Transverse colon (tissue), 4 donors: ENCODE measurements around the gene CPSF4. TPM values are rescaled to one million over a fixed set of nuclear protein-coding genes. Genes with fewer than 3 reads are reported as not detected.

Experiments used
- DNase-seq: peaks from one replicate; pipeline ENCODE4 v3.0.0-alpha.2; 2019
- H3K27ac ChIP-seq, 4 donors: fragments of 200-600 bp; sonication (generic); 2 replicates each; pipeline ENCODE4 v1.5.1; 2016 to 2018; ENCODE audit warnings: inconsistent platforms in 4 of 4
- H3K27me3 ChIP-seq: fragments of 200-600 bp; sonication (generic); 2 replicates; pipeline ENCODE4 v1.5.1; 2017; ENCODE audit warnings: inconsistent platforms
- H3K36me3 ChIP-seq, 4 donors: fragments of 200-600 bp; sonication (generic); 2 replicates each; pipeline ENCODE4 v1.5.1; 2017 to 2019; ENCODE audit warnings: inconsistent platforms in 4 of 4
- H3K4me1 ChIP-seq, 4 donors: fragments of 200-600 bp; sonication (generic); 2 replicates each; pipeline ENCODE4 v1.5.1; 2017 to 2020; ENCODE audit warnings: inconsistent platforms in 4 of 4
- H3K4me3 ChIP-seq, 4 donors: fragments of 200-600 bp; sonication (generic); 1 replicate in 1 of 4; 2 replicates in 3 of 4; pipeline versions ENCODE4 v1.5.1 to v1.6.1; 2017 to 2019; ENCODE audit warnings: inconsistent platforms in 4 of 4
- H3K9me3 ChIP-seq, 2 donors: fragments of 200-600 bp; sonication (generic); 2 replicates each; pipeline ENCODE4 v1.5.1; 2017 to 2019; ENCODE audit warnings: inconsistent platforms in 2 of 2
- EP300 ChIP-seq: sonication (generic); formaldehyde crosslinking; IDR thresholded peaks from one replicate; pipeline ENCODE4 v1.6.1; 2017; ENCODE audit warnings: antibody characterized with exemption, low read depth
- POLR2A ChIP-seq: fragments of 450-650 bp; IDR thresholded peaks from one replicate; pipeline ENCODE4 v1.6.1; 2016; ENCODE audit warnings: antibody characterized with exemption, mild to moderate bottlenecking, moderate library complexity
- POLR2AphosphoS5 ChIP-seq, 3 donors: sonication (generic); formaldehyde crosslinking; IDR thresholded peaks; one replicate each; pipeline ENCODE4 v1.6.1; 2016; ENCODE audit warnings: antibody characterized with exemption in 3 of 3
- WGBS, 2 donors: methylation state at CpG; one replicate each; pipeline ENCODE4 v1.1.5; 2018; ENCODE audit warnings: low coverage in 1 of 2; 5-methylcytosine and 5-hydroxymethylcytosine counted together
- in situ Hi-C, 4 donors: fragments of 200-750 bp; cut with MboI; loops; one replicate each; pipeline versions ENCODE4 v1.15.0 to v1.15.1; 2017; ENCODE audit warnings: low sequenced_read_pairs in 3 of 4, low pct_ligation_motif_present in 1 of 4, low pct_unique_long_range_greater_than_20kb in 1 of 4
- intact Hi-C: fragments of 100-400 bp; cut with DNase I; formaldehyde crosslinking; loops from one replicate; pipeline ENCODE4 v1.15.1; 2023; ENCODE audit warnings: low total_unique reads
- total RNA-seq, 4 donors: library from RNA; depleted of rRNA; stranded (reverse); fragments of >200 nt; gene quantifications; one replicate each; pipeline ENCODE4 v1.1.0, GENCODE V29; 2016
- TF ChIP-seq, protein P1 (sequence below), 5 experiments: fragments of 200-600 bp in 3 of 5; fragments of 450-650 bp in 2 of 5; sonication (generic) in 3 of 5; IDR thresholded peaks; 1 replicate in 2 of 5; 2 replicates in 3 of 5; pipeline ENCODE4 v1.5.1; 2016 to 2017; ENCODE audit warnings: antibody characterized with exemption in 5 of 5, inconsistent platforms in 3 of 5, mild to moderate bottlenecking in 2 of 5, moderate library complexity in 1 of 5

The CPSF4 gene
- total RNA-seq, 4 donors from 2014 or later = 20.7 to 65.5 (median 24.8) TPM

DNA sequence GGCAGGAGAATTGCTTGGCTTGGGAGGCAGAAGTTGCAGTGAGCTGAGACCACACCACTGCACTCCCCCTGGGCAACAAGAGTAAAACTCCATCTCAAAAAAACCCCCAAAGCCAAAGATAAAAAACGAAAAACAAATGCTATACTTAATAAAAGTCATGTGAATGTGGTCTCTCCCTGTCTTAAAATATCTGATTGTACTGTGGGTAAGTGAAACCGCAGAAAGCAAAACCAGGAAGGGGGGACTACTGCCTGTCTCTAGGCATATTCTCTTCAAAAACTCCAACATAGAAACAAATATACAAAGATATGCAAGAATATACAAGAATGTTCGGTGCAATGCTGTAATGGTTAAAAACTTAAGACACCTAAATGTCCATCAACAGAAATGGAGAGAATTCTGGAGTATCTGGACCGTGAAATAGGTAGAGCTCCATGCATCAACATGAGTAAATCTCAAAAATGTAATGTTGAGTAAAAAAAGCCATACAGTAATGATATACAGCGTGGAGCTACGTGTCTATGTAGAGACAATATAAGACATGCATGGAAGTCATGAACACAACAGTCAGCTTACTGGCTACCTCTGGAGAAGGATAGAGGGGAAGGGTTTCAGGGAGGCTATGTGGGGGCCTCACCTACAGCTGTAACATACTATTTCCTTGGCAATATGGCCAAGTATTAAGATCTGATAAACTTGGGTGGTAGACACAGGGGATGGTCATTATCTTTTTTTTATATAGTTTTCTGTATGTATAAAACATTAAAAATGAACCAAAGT lies 59.2 kb downstream of the CPSF4 start:
- H3K4me3 ChIP-seq = peak overlapping the region in 3 of 4 donors; percentile 63 to 83 (median 67)
- intact Hi-C loops (no loop called here), in situ Hi-C loops (no loop called here)
- WGBS, 2 donors = 60 to 71% methylated on average over 6 of the region's 6 CpGs
- peaks cover 3 to 36% (median 13%) of the 10 kb centered on the region in 4 donors for H3K36me3 ChIP-seq
- no peaks in the 10 kb centered on the region for H3K27me3 ChIP-seq
- no peak for DNase-seq
- peaks cover 17 to 20% of the 10 kb centered on the region in 2 donors for H3K9me3 ChIP-seq
- TF ChIP-seq EP300 = no peak
- TF ChIP-seq, protein P1, sequence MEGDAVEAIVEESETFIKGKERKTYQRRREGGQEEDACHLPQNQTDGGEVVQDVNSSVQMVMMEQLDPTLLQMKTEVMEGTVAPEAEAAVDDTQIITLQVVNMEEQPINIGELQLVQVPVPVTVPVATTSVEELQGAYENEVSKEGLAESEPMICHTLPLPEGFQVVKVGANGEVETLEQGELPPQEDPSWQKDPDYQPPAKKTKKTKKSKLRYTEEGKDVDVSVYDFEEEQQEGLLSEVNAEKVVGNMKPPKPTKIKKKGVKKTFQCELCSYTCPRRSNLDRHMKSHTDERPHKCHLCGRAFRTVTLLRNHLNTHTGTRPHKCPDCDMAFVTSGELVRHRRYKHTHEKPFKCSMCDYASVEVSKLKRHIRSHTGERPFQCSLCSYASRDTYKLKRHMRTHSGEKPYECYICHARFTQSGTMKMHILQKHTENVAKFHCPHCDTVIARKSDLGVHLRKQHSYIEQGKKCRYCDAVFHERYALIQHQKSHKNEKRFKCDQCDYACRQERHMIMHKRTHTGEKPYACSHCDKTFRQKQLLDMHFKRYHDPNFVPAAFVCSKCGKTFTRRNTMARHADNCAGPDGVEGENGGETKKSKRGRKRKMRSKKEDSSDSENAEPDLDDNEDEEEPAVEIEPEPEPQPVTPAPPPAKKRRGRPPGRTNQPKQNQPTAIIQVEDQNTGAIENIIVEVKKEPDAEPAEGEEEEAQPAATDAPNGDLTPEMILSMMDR (IDR thresholded peaks at IDR 0.05) = no peak
- no peak for TF ChIP-seq POLR2AphosphoS5 (IDR thresholded peaks at IDR 0.05)
- TF ChIP-seq POLR2A = no peak
- H3K4me1 ChIP-seq = peaks cover 3 to 27% (median 20%) of the 10 kb centered on the region in 4 donors
- H3K27ac ChIP-seq = peak overlapping the region in 1 of 4 donors; percentile 96

DNA sequence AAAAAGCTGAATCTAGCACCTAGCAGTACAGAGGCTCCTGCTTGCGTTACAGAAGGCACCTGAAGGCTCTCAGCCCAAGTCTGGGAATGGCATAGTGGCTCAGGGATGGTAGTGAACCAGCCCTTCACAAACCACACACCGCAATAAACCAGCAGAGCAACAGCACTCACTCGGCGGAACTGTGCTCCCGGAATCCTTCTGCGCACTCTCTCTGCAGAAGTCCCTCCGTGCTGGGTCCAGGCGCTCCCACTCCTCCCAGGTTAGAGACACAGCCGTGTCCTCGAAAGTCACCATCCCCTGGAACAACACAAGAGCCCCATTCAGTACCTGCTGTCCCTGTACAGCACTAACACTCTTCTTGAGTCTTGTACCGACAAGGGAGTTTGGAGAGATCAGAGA lies 59.8 kb downstream of the CPSF4 start:
- Histone ChIP-seq H3K27ac (peak overlapping the region in 3 of 4 donors; percentile 96 to 98 (median 97)), H3K36me3 (peaks cover 1 to 30% (median 10%) of the 10 kb centered on the region in 4 donors), H3K9me3 (peaks cover 13 to 14% of the 10 kb centered on the region in 2 donors), H3K4me1 (peaks cover 3 to 27% (median 20%) of the 10 kb centered on the region in 4 donors), H3K27me3 (no peaks in the 10 kb centered on the region), H3K4me3 (peak overlapping the region; percentile 63 to 83 (median 65))
- 43 to 58% methylated on average over 2 to 11 of the region's 11 CpGs for WGBS, 2 donors
- in situ Hi-C loops = no loop called here
- TF ChIP-seq POLR2A (no peak), EP300 (no peak), POLR2AphosphoS5 (IDR thresholded peaks at IDR 0.05) (no peak)
- TF ChIP-seq, protein P1 (IDR thresholded peaks at IDR 0.05) = no peak
- intact Hi-C loops = no loop called here
- no peak for DNase-seq

DNA sequence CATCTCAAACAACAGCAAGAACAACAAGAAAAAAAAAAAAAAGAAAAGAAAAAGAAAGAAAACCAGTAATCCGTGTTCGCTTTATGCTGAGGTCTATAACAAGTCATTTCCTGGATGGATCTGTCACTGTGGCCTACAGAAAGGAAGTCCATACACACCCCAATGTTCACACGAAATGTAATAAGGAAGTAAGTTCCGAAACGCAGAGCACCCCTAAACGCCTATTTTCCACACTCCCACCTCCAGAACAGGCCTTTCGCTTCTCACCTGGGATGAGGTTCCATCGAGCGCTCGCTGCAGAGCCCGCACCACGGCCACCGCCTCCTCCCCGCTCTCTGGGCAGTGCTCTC lies 60.6 kb downstream of the CPSF4 start:
- Histone ChIP-seq H3K36me3 (peaks cover 0 to 22% (median 5%) of the 10 kb centered on the region in 4 donors), H3K4me3 (peak overlapping the region; percentile 63 to 83 (median 65)), H3K4me1 (peaks cover 3 to 31% (median 26%) of the 10 kb centered on the region in 4 donors), H3K9me3 (peaks cover 5 to 6% of the 10 kb centered on the region in 2 donors), H3K27ac (peak overlapping the region; percentile 93 to 98 (median 96)), H3K27me3 (no peaks in the 10 kb centered on the region)
- DNase-seq = no peak
- TF ChIP-seq POLR2A = no peak
- TF ChIP-seq EP300 = no peak
- TF ChIP-seq, protein P1 (IDR thresholded peaks at IDR 0.05) = no peak
- TF ChIP-seq POLR2AphosphoS5 (IDR thresholded peaks at IDR 0.05) = no peak
- intact Hi-C loops = no loop called here
- 0% methylated on average over 3 to 14 of the region's 14 CpGs for WGBS, 2 donors
- in situ Hi-C loops = no loop called here

DNA sequence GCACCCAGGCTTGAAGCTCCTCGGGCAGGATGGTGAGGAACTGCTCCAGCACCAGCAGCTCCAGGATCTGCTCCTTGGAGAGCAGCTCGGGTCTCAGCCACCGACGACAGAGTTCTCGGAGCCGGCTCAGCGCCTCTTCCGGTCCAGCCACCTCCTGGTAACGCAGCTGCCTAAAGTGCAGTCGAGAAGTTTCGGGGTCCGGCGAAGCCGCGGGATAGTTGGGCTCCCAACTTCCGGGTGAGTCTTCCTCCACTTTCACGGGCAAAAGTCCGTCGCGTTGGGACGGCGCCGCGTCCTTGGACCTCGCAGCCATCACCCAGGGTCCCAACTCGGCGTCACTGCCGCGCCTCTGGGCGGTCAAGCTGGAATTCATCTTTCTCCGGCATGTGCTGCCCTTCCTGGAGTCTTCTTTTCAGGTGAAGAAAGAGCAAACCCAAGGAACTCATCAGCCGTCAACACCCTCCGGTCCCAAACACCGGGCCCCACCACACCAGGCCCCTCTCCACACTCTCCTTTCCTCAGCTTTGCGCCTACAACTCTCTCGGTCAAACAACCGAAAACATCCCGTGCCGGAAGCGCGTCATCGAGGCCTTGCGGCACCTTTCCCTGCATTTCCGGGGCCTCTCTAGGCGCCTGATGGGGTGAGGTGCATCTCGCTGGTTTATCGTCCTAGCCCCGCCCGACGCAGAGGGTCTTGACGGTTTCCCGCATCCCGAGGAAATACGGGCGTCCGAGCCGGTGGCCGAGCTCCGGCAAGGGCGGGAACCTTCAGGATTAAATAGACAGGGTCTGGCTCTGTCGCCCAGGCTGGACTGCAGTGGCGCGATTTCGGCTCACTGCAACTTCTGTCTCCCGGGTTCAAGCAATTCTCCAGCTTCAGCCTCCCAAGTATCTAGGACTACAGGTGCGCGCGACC lies 61.2 kb downstream of the CPSF4 start, which contains the start of gene ZNF394:
Gene ZNF394, minus strand, starts transcription at position 561 of the 916 bp plus-strand sequence. Its CDS starts 188 bp downstream, at position 373.
- in situ Hi-C loops = loop anchor here in 1 of 4 donors (10.0 kb wide), 1 partner anchor 55 kb away; the partner anchor contains the start of genes FAM200A and ZNF655
- Histone ChIP-seq H3K4me1 (peaks cover 3 to 31% (median 26%) of the 10 kb centered on the region in 4 donors), H3K36me3 (peaks cover 0 to 16% (median 2%) of the 10 kb centered on the region in 4 donors), H3K9me3 (no peaks in the 10 kb centered on the region), H3K27me3 (no peaks in the 10 kb centered on the region), H3K27ac (peak within 1 kb of the TSS; percentile 93 to 98 (median 96)), H3K4me3 (peak within 1 kb of the TSS; percentile 63 to 83 (median 65))
- DNase-seq = peak; percentile 94
- intact Hi-C loops = no loop called here
- TF ChIP-seq, protein P1 (IDR thresholded peaks at IDR 0.05) = no peak
- TF ChIP-seq POLR2A (peak; percentile 92), POLR2AphosphoS5 (IDR thresholded peaks at IDR 0.05) (peak; percentile 89 to 96 (median 95))
- 0 to 1% methylated on average over 7 to 58 of the region's 68 CpGs for WGBS, 2 donors
